H9 (cell line): ENCODE results near the gene ZNF606. TPM values are rescaled to one million over a fixed set of nuclear protein-coding genes. Genes with fewer than 3 reads are reported as not detected.

ENCODE experiments used
- DNase-seq: peaks from one replicate; pipeline ENCODE4 v3.0.0-alpha.2; 2017
- H2AFZ ChIP-seq: one replicate; pipeline ENCODE4 v1.6.1; 2013; ENCODE audit warnings: mild to moderate bottlenecking, low read length, control low read depth, moderate library complexity
- H2AK5ac ChIP-seq: 2 replicates; pipeline ENCODE4 v1.6.1; 2013; ENCODE audit warnings: low read length, control low read depth, mixed read lengths; ENCODE audit not compliant: insufficient read length
- H2BK120ac ChIP-seq: one replicate; pipeline ENCODE4 v1.6.1; 2013; ENCODE audit warnings: low read depth, mild to moderate bottlenecking, low read length, control low read depth, inconsistent platforms; ENCODE audit not compliant: poor library complexity, severe bottlenecking
- H2BK12ac ChIP-seq: 2 replicates; pipeline ENCODE4 v1.6.1; 2013; ENCODE audit warnings: low read length, control low read depth, mixed read lengths, low read depth; ENCODE audit not compliant: insufficient read length
- H2BK15ac ChIP-seq: 2 replicates; pipeline ENCODE4 v1.6.1; 2013; ENCODE audit warnings: low read depth, low read length, control low read depth
- H2BK20ac ChIP-seq: one replicate; pipeline ENCODE4 v1.6.1; 2013; ENCODE audit warnings: low read depth, mild to moderate bottlenecking, low read length, control low read depth, inconsistent platforms; ENCODE audit not compliant: poor library complexity, severe bottlenecking
- H2BK5ac ChIP-seq: 2 replicates; pipeline ENCODE4 v1.6.1; 2013; ENCODE audit warnings: low read length, control low read depth, mixed read lengths; ENCODE audit not compliant: insufficient read length
- H3K14ac ChIP-seq: 2 replicates; pipeline ENCODE4 v1.6.1; 2013; ENCODE audit warnings: low read length, control low read depth; ENCODE audit not compliant: insufficient read depth
- H3K18ac ChIP-seq: 2 replicates; pipeline ENCODE4 v1.6.1; 2013; ENCODE audit warnings: low read depth, mild to moderate bottlenecking, mixed read lengths, low read length, control low read depth; ENCODE audit not compliant: insufficient read length
- H3K23ac ChIP-seq: 2 replicates; pipeline ENCODE4 v1.6.1; 2013; ENCODE audit warnings: low read length, control low read depth, mixed read lengths, low read depth; ENCODE audit not compliant: insufficient read length
- H3K23me2 ChIP-seq: 2 replicates; pipeline ENCODE4 v1.6.1; 2013; ENCODE audit warnings: low read depth, mild to moderate bottlenecking, mixed read lengths, low read length, control low read depth; ENCODE audit not compliant: insufficient read length, poor library complexity, severe bottlenecking
- H3K27ac ChIP-seq: 2 replicates; pipeline ENCODE4 v1.5.1; 2013; ENCODE audit warnings: low read length, control low read depth, mixed read lengths, low read depth; ENCODE audit not compliant: insufficient read length
- H3K27me3 ChIP-seq: 2 replicates; pipeline ENCODE4 v1.6.1; 2013; ENCODE audit warnings: low read length, control low read depth, inconsistent platforms; ENCODE audit not compliant: insufficient read depth
- H3K4ac ChIP-seq: 2 replicates; pipeline ENCODE4 v1.6.1; 2013; ENCODE audit warnings: low read depth, mild to moderate bottlenecking, control low read depth, inconsistent platforms, low read length, moderate library complexity
- H3K4me1 ChIP-seq: 2 replicates; pipeline ENCODE4 v1.6.1; 2013; ENCODE audit warnings: low read length, control low read depth, inconsistent platforms; ENCODE audit not compliant: insufficient read depth
- H3K4me2 ChIP-seq: 2 replicates; pipeline ENCODE4 v1.6.1; 2013; ENCODE audit warnings: low read length, control low read depth, mixed read lengths; ENCODE audit not compliant: insufficient read length, insufficient read depth
- H3K56ac ChIP-seq: 2 replicates; pipeline ENCODE4 v1.6.1; 2013; ENCODE audit warnings: low read depth, mild to moderate bottlenecking, mixed read lengths, low read length, control low read depth; ENCODE audit not compliant: insufficient read length
- H3K79me1 ChIP-seq: 2 replicates; pipeline ENCODE4 v1.6.1; 2013; ENCODE audit warnings: low read depth, mild to moderate bottlenecking, moderate library complexity, low read length, control low read depth, inconsistent platforms; ENCODE audit not compliant: insufficient read depth, poor library complexity, severe bottlenecking
- H3K79me2 ChIP-seq: 2 replicates; pipeline ENCODE4 v1.6.1; 2013; ENCODE audit warnings: low read length, control low read depth, inconsistent platforms; ENCODE audit not compliant: insufficient read depth
- H3K9ac ChIP-seq: 2 replicates; pipeline ENCODE4 v1.6.1; 2013; ENCODE audit warnings: low read length, control low read depth, mixed read lengths; ENCODE audit not compliant: insufficient read length; ENCODE audit errors: extremely low read depth
- H3K9me3 ChIP-seq: one replicate; pipeline ENCODE4 v1.6.1; 2013; ENCODE audit warnings: low read depth, low read length, inconsistent platforms; ENCODE audit not compliant: control insufficient read depth
- H3T11ph ChIP-seq: one replicate; pipeline ENCODE4 v1.6.1; 2013; ENCODE audit warnings: mild to moderate bottlenecking, low read length, control low read depth, inconsistent platforms
- H4K20me1 ChIP-seq: one replicate; pipeline ENCODE4 v1.6.1; 2013; ENCODE audit not compliant: control insufficient read depth, insufficient read length, insufficient read depth
- H4K5ac ChIP-seq: 2 replicates; pipeline ENCODE4 v1.6.1; 2013; ENCODE audit warnings: low read depth, mild to moderate bottlenecking, mixed read lengths, low read length, control low read depth; ENCODE audit not compliant: insufficient read length
- H4K8ac ChIP-seq: replicated peaks from 2 replicates; pipeline ENCODE4 v1.6.1; 2013; ENCODE audit warnings: low read length, control low read depth, mixed read lengths, low read depth; ENCODE audit not compliant: insufficient read length
- H4K91ac ChIP-seq: 2 replicates; pipeline ENCODE4 v1.6.1; 2013; ENCODE audit warnings: low read depth, mild to moderate bottlenecking, moderate library complexity, mixed read lengths, low read length, control low read depth; ENCODE audit not compliant: insufficient read length
- H3K27ac Mint-ChIP-seq, 3 experiments: 2 replicates in 2 of 3; 3 replicates in 1 of 3; pipeline ENCODE4 v1.8.0; 2020 to 2021; ENCODE audit warnings: mixed read lengths in 3 of 3, mild to moderate bottlenecking in 1 of 3, moderate library complexity in 1 of 3
- H3K27me3 Mint-ChIP-seq: 2 replicates; pipeline ENCODE4 v1.8.0; 2021; ENCODE audit warnings: low read depth, mild to moderate bottlenecking, moderate library complexity, mixed read lengths
- H3K36me3 Mint-ChIP-seq, 3 experiments: 2 replicates in 2 of 3; 3 replicates in 1 of 3; pipeline ENCODE4 v1.8.0; 2020 to 2021; ENCODE audit warnings: low read depth in 3 of 3, mixed read lengths in 3 of 3; ENCODE audit not compliant: insufficient read depth in 1 of 3
- H3K4me1 Mint-ChIP-seq, 2 experiments: 2 replicates each; pipeline ENCODE4 v1.8.0; 2020; ENCODE audit warnings: mixed read lengths in 2 of 2
- H3K4me3 Mint-ChIP-seq, 2 experiments: 2 replicates in 1 of 2; 3 replicates in 1 of 2; pipeline ENCODE4 v1.8.0; 2020 to 2021; ENCODE audit warnings: mild to moderate bottlenecking in 2 of 2, mixed read lengths in 2 of 2, moderate library complexity in 1 of 2
- H3K9me3 Mint-ChIP-seq, 2 experiments: 2 replicates in 1 of 2; 3 replicates in 1 of 2; pipeline ENCODE4 v1.8.0; 2020; ENCODE audit warnings: mild to moderate bottlenecking in 2 of 2, mixed read lengths in 2 of 2, moderate library complexity in 1 of 2
- WGBS: extraction: QIAGEN DNeasy Blood & Tissue Kit; methylation state at CpG from one replicate; pipeline ENCODE4 v1.1.7; 2013; ENCODE audit warnings: missing lambda C conversion rate, low lambda C conversion rate, mixed read lengths; ENCODE audit not compliant: insufficient read length; ENCODE audit errors: extremely low coverage; 5-methylcytosine and 5-hydroxymethylcytosine counted together
- total RNA-seq: library from RNA; stranded (reverse); gene quantifications from 2 replicates; pipeline ENCODE4 v1.2.1, GENCODE V29; 2021
- TF ChIP-seq, protein P1 (sequence below): fragments of 200-600 bp; sonication (generic); conservative IDR thresholded peaks from 3 replicates; pipeline ENCODE4 v1.8.0; 2021; ENCODE audit warnings: antibody characterized with exemption, mild to moderate bottlenecking

The ZNF606 gene
- total RNA-seq, 1 experiment from 2014 or later = 13.4 TPM

- H3K18ac ChIP-seq = no peak overlapping the region
- Mint-ChIP-seq H3K4me3 (peak overlapping the region; percentile 93), H3K27ac (peak overlapping the region in 1 of 3 experiments; percentile 3; a peak in 2 of 7 replicates), H3K36me3 (peaks cover 34 to 54% (median 40%) of the 10 kb centered on the region in 3 experiments), H3K9me3 (peaks cover 21 to 67% of the 10 kb centered on the region in 2 experiments), H3K4me1 (peaks cover 12 to 15% of the 10 kb centered on the region in 2 experiments), H3K27me3 (peaks cover 2% of the 10 kb centered on the region; the same call in 1 of the 2 replicates)
- TF ChIP-seq, protein P1, sequence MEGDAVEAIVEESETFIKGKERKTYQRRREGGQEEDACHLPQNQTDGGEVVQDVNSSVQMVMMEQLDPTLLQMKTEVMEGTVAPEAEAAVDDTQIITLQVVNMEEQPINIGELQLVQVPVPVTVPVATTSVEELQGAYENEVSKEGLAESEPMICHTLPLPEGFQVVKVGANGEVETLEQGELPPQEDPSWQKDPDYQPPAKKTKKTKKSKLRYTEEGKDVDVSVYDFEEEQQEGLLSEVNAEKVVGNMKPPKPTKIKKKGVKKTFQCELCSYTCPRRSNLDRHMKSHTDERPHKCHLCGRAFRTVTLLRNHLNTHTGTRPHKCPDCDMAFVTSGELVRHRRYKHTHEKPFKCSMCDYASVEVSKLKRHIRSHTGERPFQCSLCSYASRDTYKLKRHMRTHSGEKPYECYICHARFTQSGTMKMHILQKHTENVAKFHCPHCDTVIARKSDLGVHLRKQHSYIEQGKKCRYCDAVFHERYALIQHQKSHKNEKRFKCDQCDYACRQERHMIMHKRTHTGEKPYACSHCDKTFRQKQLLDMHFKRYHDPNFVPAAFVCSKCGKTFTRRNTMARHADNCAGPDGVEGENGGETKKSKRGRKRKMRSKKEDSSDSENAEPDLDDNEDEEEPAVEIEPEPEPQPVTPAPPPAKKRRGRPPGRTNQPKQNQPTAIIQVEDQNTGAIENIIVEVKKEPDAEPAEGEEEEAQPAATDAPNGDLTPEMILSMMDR = no peak
- H2BK5ac ChIP-seq = no peak overlapping the region
- no peak overlapping the region for H2AK5ac ChIP-seq
- H4K8ac ChIP-seq = no peak overlapping the region
- peaks cover 8% of the 10 kb centered on the region for H3K23me2 ChIP-seq
- H3K27me3 ChIP-seq = no peaks in the 10 kb centered on the region
- H2BK15ac ChIP-seq = no peak overlapping the region
- no peak overlapping the region for H2BK20ac ChIP-seq
- no CpG with 5 or more reads among the region's 2 CpGs for WGBS
- no peak overlapping the region for H4K91ac ChIP-seq
- no peak overlapping the region for H2AFZ ChIP-seq
- H3K4me2 ChIP-seq = peak overlapping the region; percentile 92
- H3K23ac ChIP-seq = no peak overlapping the region
- H3K9ac ChIP-seq = peak overlapping the region; percentile 70
- H2BK120ac ChIP-seq = no peak overlapping the region
- no peak overlapping the region for H4K5ac ChIP-seq
- no peak for DNase-seq
- no peak overlapping the region for H3K56ac ChIP-seq
- no peaks in the 10 kb centered on the region for H4K20me1 ChIP-seq
- peaks cover 4% of the 10 kb centered on the region for H3K9me3 ChIP-seq
- no peak overlapping the region for H3K4ac ChIP-seq
- peaks cover 10% of the 10 kb centered on the region for H3K79me1 ChIP-seq
- no peak overlapping the region for H3K14ac ChIP-seq
- no peaks in the 10 kb centered on the region for H3K4me1 ChIP-seq
- no peak overlapping the region for H2BK12ac ChIP-seq
- peaks cover 35% of the 10 kb centered on the region for H3K79me2 ChIP-seq
- no peak overlapping the region for H3K27ac ChIP-seq
- no peak overlapping the region for H3T11ph ChIP-seq
Measured at GRCh38 chr19:57946316-57946715, 56.3 kb downstream of the ZNF606 start.
